AG09319 (cell line): Measurements from ENCODE around the gene GTSF1L.

Source experiments
- DNase-seq: peaks from one replicate; pipeline ENCODE4 v3.0.0-alpha.2; 2010; ENCODE audit warnings: low read depth; ENCODE audit errors: extremely low read depth
- CTCF ChIP-seq: IDR thresholded peaks from 2 replicates; pipeline ENCODE4 v1.5.1; 2011; ENCODE audit warnings: low read depth, mild to moderate bottlenecking, inconsistent platforms, low read length, moderate library complexity

GTSF1L gene

GRCh38 chr20:43716123-43716522, 10.7 kb downstream of the GTSF1L start:
- DNase-seq = no peak
- TF ChIP-seq CTCF = no peak

GRCh38 chr20:43715511-43715910, 11.3 kb downstream of the GTSF1L start:
- TF ChIP-seq CTCF = no peak
- no peak for DNase-seq

- TF ChIP-seq CTCF = no peak
- no peak for DNase-seq
Observed at GRCh38 chr20:43715044-43715443, 11.8 kb downstream of the GTSF1L start.

DNA sequence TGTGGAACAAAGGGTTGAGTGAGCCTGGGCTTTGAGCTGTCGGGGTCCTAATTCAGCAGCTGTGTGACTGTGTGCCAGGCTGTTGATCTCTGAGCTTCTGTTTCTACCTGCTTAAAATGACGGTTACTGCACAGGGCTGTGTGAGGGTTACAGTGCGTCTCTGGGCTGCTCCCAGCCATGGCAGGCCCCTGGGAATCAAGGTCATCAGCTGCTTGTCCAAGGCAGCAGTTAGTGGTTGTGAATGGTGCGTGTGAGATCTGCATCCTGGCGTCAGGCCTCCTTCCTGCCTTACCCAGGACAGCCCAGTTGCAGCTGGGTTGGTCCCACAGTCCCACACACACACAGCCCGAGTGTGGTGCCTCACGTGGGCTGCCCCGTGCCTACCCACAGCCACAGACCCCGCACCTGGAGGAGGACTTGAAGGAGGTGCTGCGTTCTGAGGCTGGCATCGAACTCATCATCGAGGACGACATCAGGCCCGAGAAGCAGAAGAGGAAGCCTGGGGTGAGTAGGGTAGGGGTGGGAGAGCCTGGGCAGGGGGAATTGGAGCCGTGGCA, 15.6 kb downstream of the GTSF1L start:
- no peak for TF ChIP-seq CTCF
- DNase-seq = no peak

GRCh38 chr20:43710370-43711044, 16.3 kb downstream of the GTSF1L start:
- no peak for TF ChIP-seq CTCF
- DNase-seq = no peak

DNA sequence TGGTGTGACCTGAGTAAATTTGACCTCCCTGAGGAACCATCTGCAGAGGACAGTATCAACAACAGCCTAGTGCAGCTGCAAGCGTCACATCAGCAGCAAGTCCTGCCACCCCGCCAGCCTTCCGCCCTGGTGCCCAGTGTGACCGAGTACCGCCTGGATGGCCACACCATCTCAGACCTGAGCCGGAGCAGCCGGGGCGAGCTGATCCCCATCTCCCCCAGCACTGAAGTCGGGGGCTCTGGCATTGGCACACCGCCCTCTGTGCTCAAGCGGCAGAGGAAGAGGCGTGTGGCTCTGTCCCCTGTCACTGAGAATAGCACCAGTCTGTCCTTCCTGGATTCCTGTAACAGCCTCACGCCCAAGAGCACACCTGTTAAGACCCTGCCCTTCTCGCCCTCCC, 24.3 kb downstream of the GTSF1L start:
- DNase-seq = no peak
- TF ChIP-seq CTCF = no peak

DNA sequence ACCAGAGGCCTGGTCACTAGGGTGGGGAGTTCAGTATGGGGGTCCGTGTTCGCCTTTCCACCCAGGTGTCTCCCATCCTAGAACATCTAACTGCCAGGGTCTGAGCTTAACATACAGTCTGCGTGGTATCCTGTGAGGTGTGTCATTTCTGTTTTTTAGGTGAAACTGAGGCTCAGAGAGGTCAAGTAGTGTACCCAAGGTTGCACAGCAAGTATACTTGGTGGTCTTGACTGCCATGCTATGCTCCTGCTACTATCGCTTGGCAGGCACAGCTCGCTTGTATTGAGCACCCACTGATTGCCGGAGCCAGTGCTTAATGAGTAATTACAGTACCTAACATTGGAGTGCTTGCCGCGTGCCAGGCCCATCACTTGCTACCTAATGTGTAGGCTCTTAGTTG, 26.2 kb downstream of the GTSF1L start:
- DNase-seq = no peak
- TF ChIP-seq CTCF = no peak
